GM12878 (cell line): ENCODE results near the gene SLC23A2. TPM values are rescaled to one million over a fixed set of nuclear protein-coding genes. Genes with fewer than 3 reads are reported as not detected.

ENCODE experiments used
- ATAC-seq: fragments of 200-7000 bp; cut with Tn5 transposase; 3 replicates; pipeline ENCODE4 v1.9.1; 2020; ENCODE audit warnings: mild to moderate bottlenecking, moderate library complexity
- BruUV-seq: library from RNA; stranded (reverse); fragments of 400-500 nt; replicated peaks from 2 replicates; lab custom pipeline; 2021; lab: Mats Ljungman, UMichigan
- CTCF ChIA-PET: fragments of 300-600 bp; sonication (Branson Sonifier 250); formaldehyde crosslinking; extraction: SDS; loops from one replicate; lab custom pipeline; 2021; ENCODE audit warnings: inconsistent platforms; lab: Yijun Ruan, JAX
- POLR2A ChIA-PET: fragments of 350-600 bp; formaldehyde crosslinking; extraction: SDS; loops from one replicate; lab custom pipeline; 2021; ENCODE audit warnings: inconsistent platforms; lab: Charles Lee
- RAD21 ChIA-PET: fragments of 300-600 bp; sonication (Branson Sonifier 250); formaldehyde crosslinking; loops from one replicate; lab custom pipeline; 2023; ENCODE audit warnings: antibody characterized with exemption; ENCODE audit not compliant: unreplicated experiment; lab: Charles Lee
- SMC1A ChIA-PET: fragments of 300-600 bp; sonication (Branson Sonifier 250); formaldehyde crosslinking; loops from one replicate; lab custom pipeline; 2023; ENCODE audit not compliant: unreplicated experiment, uncharacterized antibody; lab: Charles Lee
- DNase-seq: peaks from one replicate; pipeline ENCODE4 v3.0.0-alpha.2; 2011; ENCODE audit warnings: low read depth, low spot score
- FAIRE-seq: peaks from 3 replicates; lab custom pipeline; 2011; peaks lifted over from hg19 to GRCh38; lab: Jason Lieb, UNC
- H2AFZ ChIP-seq: 2 replicates; pipeline ENCODE4 v1.6.0; 2011; ENCODE audit warnings: low read depth, low read length, control low read depth; ENCODE audit not compliant: control insufficient read depth
- H3K27ac ChIP-seq: 2 replicates; pipeline ENCODE4 v1.5.1; 2011; ENCODE audit warnings: control low read depth; ENCODE audit not compliant: control insufficient read depth, insufficient read depth
- H3K27me3 ChIP-seq, 2 experiments: replicated peaks in 1 of 2; 2 replicates each; pipeline versions ENCODE4 v1.6.0 to v1.6.1; 2011; ENCODE audit warnings: low read length in 1 of 2; ENCODE audit not compliant: control insufficient read depth in 2 of 2, insufficient read depth in 2 of 2
- H3K36me3 ChIP-seq, 2 experiments: 2 replicates each; pipeline ENCODE4 v1.5.1; 2011; ENCODE audit warnings: low read length in 1 of 2; ENCODE audit not compliant: control insufficient read depth in 2 of 2, insufficient read depth in 2 of 2
- H3K4me1 ChIP-seq: 2 replicates; pipeline ENCODE4 v1.6.1; 2011; ENCODE audit warnings: mild to moderate bottlenecking, low read length, moderate library complexity, mixed read lengths; ENCODE audit not compliant: control insufficient read depth, insufficient read depth
- H3K4me2 ChIP-seq: 2 replicates; pipeline ENCODE4 v1.6.0; 2011; ENCODE audit warnings: control low read depth; ENCODE audit not compliant: control insufficient read depth, insufficient read depth
- H3K4me3 ChIP-seq: fragments of 200-600 bp; sonication (generic); 2 replicates; pipeline ENCODE4 v1.5.1; 2016
- H3K79me2 ChIP-seq: 2 replicates; pipeline ENCODE4 v1.6.0; 2011; ENCODE audit warnings: low read length; ENCODE audit not compliant: control insufficient read depth, insufficient read depth
- H3K9ac ChIP-seq: 2 replicates; pipeline ENCODE4 v1.8.0; 2011; ENCODE audit warnings: low read length, control low read depth, mixed read lengths; ENCODE audit not compliant: control insufficient read depth, insufficient read depth
- H3K9me3 ChIP-seq: replicated peaks from 3 replicates; pipeline ENCODE4 v1.5.1; 2011; ENCODE audit warnings: mild to moderate bottlenecking, low read length; ENCODE audit not compliant: control insufficient read depth, insufficient read depth
- H4K20me1 ChIP-seq: 2 replicates; pipeline ENCODE4 v1.6.0; 2011; ENCODE audit not compliant: control insufficient read depth, insufficient read depth
- BHLHE40 ChIP-seq, 2 experiments: fragments of 450-650 bp in 1 of 2; IDR thresholded peaks; 2 replicates each; pipeline ENCODE4 v1.6.1; 2011 to 2017; ENCODE audit warnings: low read depth in 2 of 2, borderline replicate concordance in 1 of 2, improper control_type of control experiment in 1 of 2, low read length in 1 of 2, mild to moderate bottlenecking in 1 of 2
- IKZF1 ChIP-seq: fragments of 450-650 bp; conservative IDR thresholded peaks from 2 replicates; pipeline ENCODE4 v1.6.1; 2017; ENCODE audit warnings: antibody characterized with exemption, mild to moderate bottlenecking
- IRF3 ChIP-seq: fragments of 450-650 bp; IDR thresholded peaks from 2 replicates; pipeline ENCODE4 v1.6.1; 2014; ENCODE audit warnings: mild to moderate bottlenecking
- NBN ChIP-seq: fragments of 450-650 bp; IDR thresholded peaks from 2 replicates; pipeline ENCODE4 v1.6.1; 2016
- RB1 ChIP-seq: fragments of 450-650 bp; formaldehyde crosslinking; IDR thresholded peaks from 2 replicates; pipeline ENCODE4 v1.6.1; 2017; ENCODE audit warnings: mild to moderate bottlenecking, borderline replicate concordance
- SP1 ChIP-seq: IDR thresholded peaks from one replicate; pipeline ENCODE4 v1.6.1; 2011; ENCODE audit warnings: low read depth, low read length
- STAT1 ChIP-seq: fragments of 450-650 bp; conservative IDR thresholded peaks from 2 replicates; pipeline ENCODE4 v1.6.1; 2014; ENCODE audit warnings: antibody characterized with exemption, mild to moderate bottlenecking
- SUPT20H ChIP-seq: IDR thresholded peaks from 2 replicates; pipeline ENCODE4 v1.6.1; 2011; ENCODE audit warnings: low read depth, mild to moderate bottlenecking, low read length, moderate library complexity, borderline replicate concordance; ENCODE audit not compliant: control insufficient read depth
- ZNF24 ChIP-seq: fragments of 450-650 bp; IDR thresholded peaks from 2 replicates; pipeline ENCODE4 v1.6.1; 2017; ENCODE audit warnings: antibody characterized with exemption, mild to moderate bottlenecking
- ZNF592 ChIP-seq: fragments of 450-650 bp; IDR thresholded peaks from 2 replicates; pipeline ENCODE4 v1.6.1; 2017; ENCODE audit warnings: mild to moderate bottlenecking, moderate library complexity
- ZNF622 ChIP-seq: fragments of 450-650 bp; IDR thresholded peaks from 2 replicates; pipeline ENCODE4 v1.6.1; 2017; ENCODE audit warnings: mild to moderate bottlenecking, inconsistent platforms
- WGBS: methylation state at CpG from one replicate; pipeline ENCODE4 v1.1.6; 2016; ENCODE audit warnings: low lambda C conversion rate; ENCODE audit not compliant: insufficient replicate concordance, insufficient coverage; ENCODE audit errors: missing lambda C conversion rate; 5-methylcytosine and 5-hydroxymethylcytosine counted together
- in situ Hi-C: fragments of 300-500 bp; cut with MboI; formaldehyde crosslinking; loops from 9 replicates; pipeline ENCODE4 v1.14.3; 2018; ENCODE audit warnings: mixed read lengths
- intact Hi-C: fragments of 100-400 bp; cut with micrococcal nuclease; formaldehyde crosslinking; loops from one replicate; pipeline ENCODE4 v1.14.2; 2022; ENCODE audit not compliant: unreplicated experiment
- polyA plus RNA-seq, 11 experiments: library from polyadenylated mRNA; depleted of rRNA in 4 of 11; unstranded in 6 of 11; stranded (reverse) in 5 of 11; fragments of >200 nt; fragmentation: Nextera tagmentation in 4 of 11; fragmentation: Illumina TruSeq in 1 of 11; extraction: Ambion mirVana in 4 of 11; extraction: Trizol in 1 of 11; gene quantifications; 1 replicate in 1 of 11; 2 replicates in 10 of 11; pipeline versions ENCODE4 v1.2.1 to v1.2.3, GENCODE V29; 2011 to 2016; ENCODE audit warnings: inconsistent platforms in 2 of 11, missing spikeins in 2 of 11, low read depth in 1 of 11
- total RNA-seq, 4 experiments: library from RNA; depleted of rRNA in 3 of 4; stranded (reverse); fragments of >200 nt in 3 of 4; fragmentation: Illumina TruSeq in 1 of 4; extraction: Trizol in 1 of 4; gene quantifications; 2 replicates each; pipeline versions ENCODE4 v1.2.1 to v1.2.3, GENCODE V29; 2013 to 2021
- TF ChIP-seq, protein P1 (sequence below): fragments of 450-650 bp; IDR thresholded peaks from 2 replicates; pipeline ENCODE4 v1.6.1; 2017; ENCODE audit warnings: mild to moderate bottlenecking, low read depth, inconsistent platforms; ENCODE audit not compliant: poor library complexity, severe bottlenecking
- TF ChIP-seq, protein P2 (sequence below): fragments of 150-350 bp; IDR thresholded peaks from 2 replicates; pipeline ENCODE4 v1.6.1; 2014; ENCODE audit warnings: mild to moderate bottlenecking, low read depth, low read length

Gene SLC23A2
- total and polyA plus RNA-seq, 10 of the 15 experiments (the other 5 are each of a cell fraction or from before 2014, with no cell fraction given), result 4.4 to 56.1 (median 35.5) TPM

- H3K27me3 ChIP-seq, result no peaks in the 10 kb centered on the region
- intact Hi-C loops (no loop called here), in situ Hi-C loops (no loop called here)
- TF ChIP-seq IRF3 (no peak), ZNF622 (no peak), SUPT20H (no peak), ZNF592 (no peak), ZNF24 (no peak), IKZF1 (no peak), RB1 (no peak), BHLHE40 (IDR thresholded peaks at IDR 0.05; ENCODE audit: borderline replicate concordance in 1 of 2, low read depth in 2 of 2, low read length in 1 of 2) (no peak), STAT1 (no peak), SP1 (no peak), NBN (no peak)
- TF ChIP-seq, protein P1, sequence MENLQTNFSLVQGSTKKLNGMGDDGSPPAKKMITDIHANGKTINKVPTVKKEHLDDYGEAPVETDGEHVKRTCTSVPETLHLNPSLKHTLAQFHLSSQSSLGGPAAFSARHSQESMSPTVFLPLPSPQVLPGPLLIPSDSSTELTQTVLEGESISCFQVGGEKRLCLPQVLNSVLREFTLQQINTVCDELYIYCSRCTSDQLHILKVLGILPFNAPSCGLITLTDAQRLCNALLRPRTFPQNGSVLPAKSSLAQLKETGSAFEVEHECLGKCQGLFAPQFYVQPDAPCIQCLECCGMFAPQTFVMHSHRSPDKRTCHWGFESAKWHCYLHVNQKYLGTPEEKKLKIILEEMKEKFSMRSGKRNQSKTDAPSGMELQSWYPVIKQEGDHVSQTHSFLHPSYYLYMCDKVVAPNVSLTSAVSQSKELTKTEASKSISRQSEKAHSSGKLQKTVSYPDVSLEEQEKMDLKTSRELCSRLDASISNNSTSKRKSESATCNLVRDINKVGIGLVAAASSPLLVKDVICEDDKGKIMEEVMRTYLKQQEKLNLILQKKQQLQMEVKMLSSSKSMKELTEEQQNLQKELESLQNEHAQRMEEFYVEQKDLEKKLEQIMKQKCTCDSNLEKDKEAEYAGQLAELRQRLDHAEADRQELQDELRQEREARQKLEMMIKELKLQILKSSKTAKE, result no peak
- TF ChIP-seq, protein P2, sequence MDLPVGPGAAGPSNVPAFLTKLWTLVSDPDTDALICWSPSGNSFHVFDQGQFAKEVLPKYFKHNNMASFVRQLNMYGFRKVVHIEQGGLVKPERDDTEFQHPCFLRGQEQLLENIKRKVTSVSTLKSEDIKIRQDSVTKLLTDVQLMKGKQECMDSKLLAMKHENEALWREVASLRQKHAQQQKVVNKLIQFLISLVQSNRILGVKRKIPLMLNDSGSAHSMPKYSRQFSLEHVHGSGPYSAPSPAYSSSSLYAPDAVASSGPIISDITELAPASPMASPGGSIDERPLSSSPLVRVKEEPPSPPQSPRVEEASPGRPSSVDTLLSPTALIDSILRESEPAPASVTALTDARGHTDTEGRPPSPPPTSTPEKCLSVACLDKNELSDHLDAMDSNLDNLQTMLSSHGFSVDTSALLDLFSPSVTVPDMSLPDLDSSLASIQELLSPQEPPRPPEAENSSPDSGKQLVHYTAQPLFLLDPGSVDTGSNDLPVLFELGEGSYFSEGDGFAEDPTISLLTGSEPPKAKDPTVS, result no peak
- no peak overlapping the region for H3K27ac ChIP-seq
- no peak overlapping the region for H3K4me2 ChIP-seq
- no TSS peak for BruUV-seq
- FAIRE-seq (no peak), ATAC-seq (no peak), DNase-seq (no peak)
- H3K79me2 ChIP-seq, result no peaks in the 10 kb centered on the region
- H2AFZ ChIP-seq, result no peak overlapping the region
- ChIA-PET SMC1A (interaction anchor here (1.1 to 1.6 kb wide), 3 partner anchors 13 to 196 kb away, joined by 3 to 6 read pairs (median 4); no protein-coding TSS in a partner anchor), POLR2A (no interaction called here), RAD21 (interaction anchor here (1.0 kb wide), 1 partner anchor 44 kb away, joined by 3 read pairs; no protein-coding TSS in a partner anchor), CTCF (interaction anchor here (1.0 kb wide), 1 partner anchor 176 kb away, joined by 3 read pairs; no protein-coding TSS in a partner anchor)
- H3K4me1 ChIP-seq, result no peaks in the 10 kb centered on the region
- no peak overlapping the region for H3K4me3 ChIP-seq
- H3K9ac ChIP-seq, result no peak overlapping the region
- H3K9me3 ChIP-seq, result no peaks in the 10 kb centered on the region; the same call in 2 of the 3 replicates
- WGBS, result 93% methylated on average over 4 of the region's 4 CpGs
- no peaks in the 10 kb centered on the region for H4K20me1 ChIP-seq
- peaks cover 0 to 19% of the 10 kb centered on the region in 2 experiments; a peak in 2 of 4 replicates for H3K36me3 ChIP-seq
Measured at GRCh38 chr20:4905195-4905594, 96.1 kb downstream of the SLC23A2 start.
